ENCODE measurements around the gene MORN3.
"Not testable (repeated sequence)": the region's sequence is repeated elsewhere in the genome, so short reads cannot be mapped to it uniquely, and the experiment has no call there.

Gene MORN3

DNA sequence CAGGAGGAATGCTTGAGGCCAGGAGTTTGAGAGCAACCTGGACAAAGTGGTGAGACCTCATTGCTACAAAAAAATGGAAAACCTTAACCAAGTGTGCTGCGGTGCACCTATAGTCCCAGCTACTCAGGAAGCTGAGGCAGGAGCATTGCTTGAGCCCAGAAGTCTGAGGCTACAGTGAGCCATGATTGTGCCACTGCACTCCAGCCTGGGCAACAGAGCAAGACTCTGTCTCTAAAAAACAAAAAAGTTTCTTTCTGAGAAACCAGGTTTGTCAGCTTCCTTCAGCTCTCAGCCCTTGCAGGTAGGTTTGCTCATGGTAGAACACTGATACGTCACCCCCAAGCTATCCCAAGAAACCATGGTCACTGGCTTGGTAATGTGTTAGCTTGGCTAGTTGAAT lies 20.0 kb upstream of the MORN3 start:
- no peak for DNase-seq

GRCh38 chr12:121688966-121689365 lies 19.5 kb upstream of the MORN3 start:
- DNase-seq, result no peak

DNA sequence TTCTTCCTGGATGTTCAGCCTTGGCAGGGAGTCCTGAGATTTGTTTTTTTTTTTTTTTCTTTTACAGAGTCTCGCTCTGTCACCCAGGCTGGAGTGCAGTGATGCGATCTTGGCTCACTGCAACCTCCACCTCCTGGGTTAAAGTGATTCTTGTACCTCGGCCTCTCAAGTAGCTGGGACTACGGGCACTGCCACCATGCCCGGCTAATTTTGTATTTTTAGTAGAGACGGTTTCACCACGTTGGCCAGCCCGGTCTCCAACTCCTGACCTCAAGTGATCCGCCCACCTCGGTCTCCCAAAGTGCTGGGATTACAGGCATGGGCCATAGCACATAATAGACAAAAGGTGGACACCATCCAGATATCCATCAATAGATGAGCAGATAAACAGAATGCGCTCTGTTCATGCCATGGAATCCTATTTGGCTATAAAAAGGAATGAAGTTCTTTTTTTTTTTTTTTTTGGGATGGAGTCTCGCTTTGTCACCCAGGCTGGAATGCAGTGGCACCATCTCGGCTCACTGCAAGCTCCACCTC lies 10.3 kb upstream of the MORN3 start:
- DNase-seq, result not testable (repeated sequence)

GRCh38 chr12:121678716-121679300 lies 9.4 kb upstream of the MORN3 start:
- no peak for DNase-seq

GRCh38 chr12:121678305-121678704 lies 8.9 kb upstream of the MORN3 start:
- DNase-seq, result no peak

GRCh38 chr12:121676190-121676589 lies 6.7 kb upstream of the MORN3 start:
- DNase-seq, result no peak

DNA sequence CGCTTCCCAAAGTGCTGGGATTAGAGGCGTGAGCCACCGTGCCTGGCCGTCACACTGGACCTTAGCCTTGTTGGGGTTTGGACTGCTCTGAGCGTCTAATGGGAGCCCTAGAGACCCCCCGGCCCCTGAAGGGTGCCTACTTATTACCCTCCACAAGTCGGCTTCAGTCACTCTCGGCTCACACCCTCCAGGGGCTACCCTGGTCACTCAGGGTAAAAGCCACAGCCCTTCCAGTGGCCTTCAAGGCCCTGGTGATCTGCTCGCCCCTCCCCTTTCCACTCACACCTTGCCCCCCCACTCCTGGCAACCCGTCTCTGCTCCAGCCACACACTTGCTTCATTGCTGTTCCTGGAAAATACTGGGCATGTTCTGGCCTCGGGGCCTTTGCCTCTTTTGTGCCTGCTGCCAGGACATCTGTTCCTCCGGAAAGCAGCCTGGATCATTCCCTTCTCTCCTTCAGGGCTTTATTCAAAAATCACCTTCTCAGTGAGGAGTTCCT lies 3.6 kb upstream of the MORN3 start:
- peak; percentile 24 for DNase-seq

GRCh38 chr12:121668750-121669520 lies 519 bp downstream of the MORN3 start:
- DNase-seq, result peak; percentile 49

GRCh38 chr12:121666829-121667228 lies 2.6 kb downstream of the MORN3 start:
- not testable (repeated sequence) for DNase-seq

DNA sequence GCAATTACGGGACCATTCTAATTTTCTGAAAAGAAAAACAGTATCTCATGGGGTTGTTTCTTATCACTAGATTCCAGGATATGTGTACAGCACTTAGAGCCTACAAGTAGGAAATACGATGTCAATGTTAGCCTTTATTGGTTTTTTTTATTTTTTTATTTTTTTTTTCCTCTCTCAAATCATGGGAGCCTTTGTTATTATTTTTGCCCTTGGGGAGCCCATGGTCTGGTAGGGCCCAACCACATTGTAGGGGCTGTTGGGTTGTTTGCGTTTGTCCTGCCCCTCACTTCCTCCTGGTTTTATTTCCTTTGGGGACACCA lies 5.9 kb downstream of the MORN3 start:
- no peak for DNase-seq

- DNase-seq, result not testable (repeated sequence)
Measured at GRCh38 chr12:121661353-121662105, 7.9 kb downstream of the MORN3 start.

- no peak for DNase-seq
Measured at GRCh38 chr12:121657305-121658008, 12.0 kb downstream of the MORN3 start.

DNA sequence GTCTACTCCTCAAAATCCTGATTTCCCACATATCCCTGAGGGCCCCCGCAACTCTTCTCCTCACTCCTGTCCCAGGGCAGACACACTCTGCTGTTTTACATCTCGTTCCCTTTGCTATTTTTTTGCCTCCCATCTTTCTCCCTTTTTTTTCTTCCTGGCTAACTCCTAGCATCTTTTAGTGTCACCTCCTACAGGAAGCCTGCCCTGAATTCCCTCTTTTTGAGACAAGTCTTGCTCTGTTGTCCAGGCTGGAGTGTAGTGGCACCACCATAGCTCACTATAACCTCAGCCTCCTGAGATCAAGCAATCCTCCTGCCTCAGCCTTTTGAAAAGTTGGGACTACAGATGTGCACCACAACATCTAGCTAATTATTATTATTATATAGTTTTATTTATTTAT lies 13.3 kb downstream of the MORN3 start:
- DNase-seq, result no peak

- DNase-seq, result no peak
Measured at GRCh38 chr12:121653999-121654398, 15.5 kb downstream of the MORN3 start.

- DNase-seq, result no peak
Measured at GRCh38 chr12:121652767-121653497, 16.5 kb downstream of the MORN3 start.

DNA sequence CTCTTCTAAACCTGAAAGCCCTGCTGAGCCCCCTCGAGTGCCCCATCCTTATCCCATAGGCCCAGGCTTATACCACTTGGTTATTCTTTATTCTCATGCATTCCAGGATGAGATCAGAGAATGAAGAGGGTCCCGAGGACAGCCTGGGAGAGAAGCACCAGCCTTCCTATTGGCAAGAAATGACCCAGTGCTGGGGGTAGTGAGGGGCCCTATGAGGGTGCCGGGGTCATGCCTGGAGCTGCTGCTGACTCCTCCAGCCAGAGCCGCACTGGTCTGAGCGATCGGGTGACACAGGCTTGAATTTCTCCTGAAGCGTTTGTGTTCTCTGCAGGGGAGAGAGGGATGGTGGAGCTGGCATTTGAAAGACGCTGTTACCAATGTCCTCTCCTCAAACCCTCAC lies 18.1 kb downstream of the MORN3 start:
- DNase-seq, result no peak

DNA sequence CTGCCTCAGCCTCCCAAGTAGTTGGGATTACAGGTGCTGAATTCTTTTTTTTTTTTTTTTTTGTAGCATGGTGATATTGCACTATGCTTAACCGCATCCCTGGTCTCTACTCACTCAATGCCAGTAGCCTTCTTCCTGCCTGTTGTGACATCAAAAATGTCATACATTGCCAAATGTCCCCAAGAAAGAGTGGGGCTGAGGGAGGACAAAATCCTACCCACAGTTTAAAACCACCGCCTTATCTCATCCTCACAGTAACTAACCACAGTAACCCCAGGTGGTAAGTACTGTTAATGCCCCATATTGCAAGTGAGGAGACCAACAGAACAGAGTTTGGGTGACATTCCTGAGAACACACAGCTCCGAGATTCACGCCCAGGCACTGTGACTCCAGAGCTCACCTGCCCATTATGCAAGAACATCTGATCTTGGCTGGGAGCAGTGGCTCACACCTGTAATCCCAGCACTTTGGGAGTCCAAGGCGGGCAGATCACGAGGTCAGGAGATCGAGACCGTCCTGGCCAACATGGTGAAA lies 19.6 kb downstream of the MORN3 start:
- peak; percentile 29 for DNase-seq

DNA sequence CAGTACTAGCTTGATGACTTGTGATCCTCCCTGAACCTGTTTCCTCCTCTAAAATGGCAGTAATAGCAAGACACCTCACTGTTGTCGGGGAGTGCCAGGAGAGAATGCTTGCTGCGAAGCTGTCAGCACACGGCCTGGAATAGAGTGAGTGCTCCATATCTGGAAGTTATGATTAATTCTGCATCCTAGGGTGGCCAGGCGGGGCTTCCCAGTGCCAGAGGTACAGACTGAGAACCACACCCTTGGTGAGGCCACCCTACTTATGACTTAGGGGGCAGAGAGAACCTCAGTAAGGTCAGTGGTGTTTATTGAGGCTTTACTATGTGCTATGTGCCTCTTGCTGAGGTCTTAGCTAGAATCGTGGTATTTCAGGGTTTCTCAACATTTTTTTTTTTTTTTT lies 20.1 kb downstream of the MORN3 start:
- no peak for DNase-seq

DNA sequence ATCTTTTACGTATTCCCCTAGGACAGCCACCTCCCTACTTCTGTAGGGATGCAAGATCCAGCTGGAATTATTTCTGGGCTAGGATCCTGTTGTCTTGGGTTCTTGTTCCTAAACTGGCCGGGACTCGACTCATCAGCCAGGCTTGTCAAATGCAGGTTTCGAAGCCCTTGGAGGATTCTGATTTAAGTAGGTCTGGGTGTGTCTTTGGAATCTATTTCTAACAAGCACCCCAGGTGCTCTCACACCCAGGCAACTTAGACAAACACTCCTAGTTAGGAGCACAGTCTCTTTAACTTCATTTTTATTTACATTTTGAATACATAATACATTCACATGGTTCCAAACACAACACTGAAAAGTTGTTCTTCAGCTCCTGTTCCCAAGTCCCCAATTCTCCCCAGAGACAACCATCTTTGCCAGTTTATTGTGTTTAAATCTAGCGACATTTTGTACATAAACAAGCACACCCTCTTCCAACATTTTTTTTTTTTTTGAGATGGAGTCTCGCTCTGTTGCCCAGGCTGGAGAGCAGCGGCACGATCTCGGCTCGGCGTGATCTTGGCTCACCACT lies 20.9 kb downstream of the MORN3 start:
- DNase-seq, result no peak

DNA sequence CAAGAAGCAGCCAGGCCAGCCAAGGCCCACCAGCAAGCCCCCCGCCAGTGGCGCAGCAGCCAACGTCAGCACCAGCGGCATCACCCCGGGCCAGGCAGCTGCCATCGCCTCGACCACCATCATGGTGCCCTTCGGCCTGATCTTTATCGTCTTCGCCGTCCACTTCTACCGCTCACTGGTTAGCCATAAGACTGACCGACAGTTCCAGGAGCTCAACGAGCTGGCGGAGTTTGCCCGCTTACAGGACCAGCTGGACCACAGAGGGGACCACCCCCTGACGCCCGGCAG lies 28.2 kb downstream of the MORN3 start:
- DNase-seq, result no peak

DNA sequence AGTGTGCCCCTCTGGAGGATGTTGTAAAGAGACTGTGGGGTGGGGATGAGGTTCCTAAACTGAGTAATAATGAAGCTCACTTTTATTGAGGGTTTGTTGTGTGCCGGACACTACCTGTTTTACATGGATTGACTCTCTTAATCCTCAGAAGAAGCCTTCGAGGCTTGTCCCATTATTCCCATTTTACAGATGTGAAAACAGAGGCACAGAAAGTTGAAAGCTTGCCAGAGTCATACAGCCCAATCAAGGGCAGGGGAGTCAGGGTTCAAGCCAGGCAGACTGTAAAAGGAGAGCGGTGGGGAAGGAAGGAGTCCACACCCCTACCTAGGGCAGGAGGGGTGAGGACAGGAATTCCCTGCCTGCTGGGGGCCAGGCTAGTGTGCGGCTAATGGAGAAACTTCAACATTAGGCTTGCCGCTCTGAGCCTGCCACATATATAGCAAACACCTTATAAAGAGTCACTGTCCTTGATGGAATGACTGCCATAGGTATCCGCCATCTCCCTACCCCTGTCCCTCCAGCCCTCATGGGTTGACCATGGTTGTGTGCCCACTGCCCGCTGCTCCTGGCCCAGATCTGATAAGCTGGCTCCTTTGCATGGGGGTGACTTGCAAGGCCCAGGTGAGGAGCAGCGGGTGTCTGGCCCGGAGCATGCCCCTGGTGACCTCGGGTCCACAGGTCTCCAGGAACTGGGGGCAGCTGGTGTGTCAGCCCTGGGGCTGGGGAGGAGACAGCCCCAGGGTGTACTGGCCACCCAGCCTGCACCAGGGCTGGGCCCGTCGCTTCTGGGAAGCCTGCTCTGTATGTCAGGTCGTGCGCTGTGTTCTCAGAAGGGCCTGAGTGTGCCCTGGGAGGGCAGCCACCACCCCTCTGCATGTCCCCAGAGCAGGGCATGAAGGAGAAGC lies 30.9 kb downstream of the MORN3 start:
- no peak for DNase-seq

Measured in CD4-positive, alpha-beta T cell treated with Interferon gamma for 1 hour (primary cell).